BE2C (cell line): ENCODE measurements around the gene FCHSD1.

Experiments used
- DNase-seq: peaks from one replicate; pipeline ENCODE4 v3.0.0-alpha.2; 2020
- H3K27me3 ChIP-seq: fragments of 250-450 bp; sonication (Bioruptor Pico); 2 replicates; pipeline ENCODE4 v1.5.1; 2020; ENCODE audit warnings: mild to moderate bottlenecking
- H3K36me3 ChIP-seq: fragments of 250-450 bp; sonication (Bioruptor Pico); 2 replicates; pipeline ENCODE4 v1.5.1; 2020; ENCODE audit warnings: mild to moderate bottlenecking
- H3K4me1 ChIP-seq: fragments of 250-450 bp; sonication (Bioruptor Pico); 2 replicates; pipeline ENCODE4 v1.5.1; 2020
- H3K4me3 ChIP-seq: 2 replicates; pipeline ENCODE4 v1.5.1; 2011; ENCODE audit warnings: low read depth, low read length
- H3K9me3 ChIP-seq: fragments of 250-450 bp; sonication (Bioruptor Pico); 2 replicates; pipeline ENCODE4 v1.5.1; 2020
- CTCF ChIP-seq: IDR thresholded peaks from 2 replicates; pipeline ENCODE4 v1.5.1; 2012; ENCODE audit warnings: mild to moderate bottlenecking, low read depth, low read length

Gene FCHSD1

GRCh38 chr5:141597814-141598213 lies 53.4 kb downstream of the FCHSD1 start:
- no peak for DNase-seq
- Histone ChIP-seq H3K36me3 (no peaks in the 10 kb centered on the region; the same call in none of the 2 replicates), H3K27me3 (no peaks in the 10 kb centered on the region; the same call in 1 of the 2 replicates), H3K4me1 (peaks cover 14% of the 10 kb centered on the region), H3K9me3 (no peaks in the 10 kb centered on the region), H3K4me3 (no peak overlapping the region)
- TF ChIP-seq CTCF: no peak

GRCh38 chr5:141597394-141597793 lies 53.8 kb downstream of the FCHSD1 start:
- H3K27me3 ChIP-seq: no peaks in the 10 kb centered on the region; the same call in 1 of the 2 replicates
- no peaks in the 10 kb centered on the region; the same call in none of the 2 replicates for H3K36me3 ChIP-seq
- H3K9me3 ChIP-seq: no peaks in the 10 kb centered on the region
- TF ChIP-seq CTCF: no peak
- H3K4me1 ChIP-seq: peaks cover 14% of the 10 kb centered on the region
- no peak overlapping the region for H3K4me3 ChIP-seq
- DNase-seq: no peak

- no peak overlapping the region for H3K4me3 ChIP-seq
- no peaks in the 10 kb centered on the region; the same call in none of the 2 replicates for H3K36me3 ChIP-seq
- H3K4me1 ChIP-seq: peaks cover 14% of the 10 kb centered on the region
- DNase-seq: no peak
- no peaks in the 10 kb centered on the region; the same call in 1 of the 2 replicates for H3K27me3 ChIP-seq
- TF ChIP-seq CTCF: no peak
- no peaks in the 10 kb centered on the region for H3K9me3 ChIP-seq
Observed at GRCh38 chr5:141596867-141597266, 54.4 kb downstream of the FCHSD1 start.

- no peak overlapping the region for H3K4me3 ChIP-seq
- H3K36me3 ChIP-seq: peaks cover 15% of the 10 kb centered on the region
- no peaks in the 10 kb centered on the region for H3K4me1 ChIP-seq
- H3K9me3 ChIP-seq: no peaks in the 10 kb centered on the region
- no peak for TF ChIP-seq CTCF
- no peaks in the 10 kb centered on the region for H3K27me3 ChIP-seq
- no peak for DNase-seq
Observed at GRCh38 chr5:141590127-141590526, 61.1 kb downstream of the FCHSD1 start.
